ENCODE data around the gene LRRC61. TPM values are rescaled to one million over a fixed set of nuclear protein-coding genes. Genes with fewer than 3 reads are reported as not detected.

The LRRC61 gene
- total RNA-seq, 2 donors from 2014 or later = 4.6 to 10.2 TPM

GRCh38 chr7:150325110-150325611, 2.0 kb downstream of the LRRC61 start:
- Histone ChIP-seq H3K27ac (no peak overlapping the region), H3K27me3 (replicated peaks; ENCODE audit: insufficient read depth) (no peaks in the 10 kb centered on the region), H3K4me1 (ENCODE audit: control insufficient read depth in 1 of 2, low read depth in 2 of 2) (peaks cover 0 to 24% of the 10 kb centered on the region in 2 donors), H3K36me3 (no peaks in the 10 kb centered on the region), H3K4me3 (no peak overlapping the region), H3K9me3 (no peaks in the 10 kb centered on the region)
- TF ChIP-seq CTCF (IDR thresholded peaks at IDR 0.05) = no peak
- DNase-seq (ENCODE audit: low spot score) (no peak), ATAC-seq (ENCODE audit: insufficient number of reproducible peaks, low FRiP score, low read depth) (no peak)

- no peaks in the 10 kb centered on the region for H3K27me3 ChIP-seq (replicated peaks; ENCODE audit: insufficient read depth)
- DNase-seq (ENCODE audit: low spot score) (no peak), ATAC-seq (ENCODE audit: insufficient number of reproducible peaks, low FRiP score, low read depth) (no peak)
- H3K4me1 ChIP-seq (ENCODE audit: control insufficient read depth in 1 of 2, low read depth in 2 of 2) = peaks cover 0 to 24% of the 10 kb centered on the region in 2 donors
- no peak overlapping the region for H3K4me3 ChIP-seq
- no peaks in the 10 kb centered on the region for H3K36me3 ChIP-seq
- no peak overlapping the region for H3K27ac ChIP-seq
- TF ChIP-seq CTCF (IDR thresholded peaks at IDR 0.05) = no peak
- H3K9me3 ChIP-seq = no peaks in the 10 kb centered on the region
Measured at GRCh38 chr7:150325901-150326300, 2.7 kb downstream of the LRRC61 start.

- H3K27ac ChIP-seq = no peak overlapping the region
- no peak overlapping the region for H3K4me3 ChIP-seq
- H3K9me3 ChIP-seq = no peaks in the 10 kb centered on the region
- ATAC-seq (ENCODE audit: insufficient number of reproducible peaks, low FRiP score, low read depth) (no peak), DNase-seq (ENCODE audit: low spot score) (no peak)
- H3K4me1 ChIP-seq (ENCODE audit: control insufficient read depth in 1 of 2, low read depth in 2 of 2) = peaks cover 0 to 24% of the 10 kb centered on the region in 2 donors
- no peak for TF ChIP-seq CTCF (IDR thresholded peaks at IDR 0.05)
- H3K27me3 ChIP-seq (replicated peaks; ENCODE audit: insufficient read depth) = no peaks in the 10 kb centered on the region
- H3K36me3 ChIP-seq = no peaks in the 10 kb centered on the region
Measured at GRCh38 chr7:150326657-150327268, 3.6 kb downstream of the LRRC61 start.

GRCh38 chr7:150327308-150327707, 4.2 kb downstream of the LRRC61 start:
- ATAC-seq (ENCODE audit: insufficient number of reproducible peaks, low FRiP score, low read depth) (no peak), DNase-seq (ENCODE audit: low spot score) (no peak)
- Histone ChIP-seq H3K27me3 (replicated peaks; ENCODE audit: insufficient read depth) (no peaks in the 10 kb centered on the region), H3K27ac (no peak overlapping the region), H3K4me3 (no peak overlapping the region), H3K9me3 (no peaks in the 10 kb centered on the region), H3K4me1 (ENCODE audit: control insufficient read depth in 1 of 2, low read depth in 2 of 2) (peaks cover 0 to 20% of the 10 kb centered on the region in 2 donors), H3K36me3 (no peaks in the 10 kb centered on the region)
- no peak for TF ChIP-seq CTCF (IDR thresholded peaks at IDR 0.05)

- H3K9me3 ChIP-seq = no peaks in the 10 kb centered on the region
- H3K27me3 ChIP-seq (replicated peaks; ENCODE audit: insufficient read depth) = no peaks in the 10 kb centered on the region
- no peak overlapping the region for H3K27ac ChIP-seq
- no peaks in the 10 kb centered on the region for H3K4me1 ChIP-seq (ENCODE audit: control insufficient read depth in 1 of 2, low read depth in 2 of 2)
- H3K36me3 ChIP-seq = no peaks in the 10 kb centered on the region
- ATAC-seq (ENCODE audit: insufficient number of reproducible peaks, low FRiP score, low read depth) = no peak
- TF ChIP-seq CTCF (IDR thresholded peaks at IDR 0.05) = no peak
- no peak for DNase-seq (ENCODE audit: low spot score)
- H3K4me3 ChIP-seq = no peak overlapping the region
Measured at GRCh38 chr7:150329331-150330120, 6.4 kb downstream of the LRRC61 start.

Data from thoracic aorta (tissue), 2 donors.